Measurements from ENCODE around the gene PARN. TPM values are rescaled to one million over a fixed set of nuclear protein-coding genes. Genes with fewer than 3 reads are reported as not detected.

The PARN gene
- total RNA-seq, 3 donors from 2014 or later (not counting 1 experiment from before 2014, with no cell fraction given) = 44.3 to 57.4 (median 45.1) TPM

DNA sequence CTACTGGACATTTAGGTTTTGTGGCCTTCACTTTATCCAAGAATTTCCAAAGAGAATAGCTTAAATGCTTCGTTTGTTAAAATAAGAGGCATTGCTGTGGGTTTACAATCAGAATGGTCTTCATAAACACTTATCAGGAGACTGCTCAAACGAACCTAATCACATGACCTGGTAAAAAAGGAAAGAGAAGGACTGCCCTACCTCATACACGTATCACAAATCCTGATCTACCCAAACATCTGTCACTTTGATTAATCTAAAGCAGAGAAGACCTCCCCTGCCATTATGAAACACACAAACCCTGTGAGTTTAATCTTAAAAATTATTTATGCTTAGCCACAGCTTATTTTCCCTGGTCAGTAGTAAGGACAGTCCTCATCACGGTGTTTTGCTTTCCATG lies 76.6 kb downstream of the PARN start:
- Histone ChIP-seq H3K27ac (ENCODE audit: low read length) (no peak overlapping the region), H3K27me3 (ENCODE audit: control insufficient read depth, insufficient read depth, low read length) (no peaks in the 10 kb centered on the region), H3K36me3 (ENCODE audit: control insufficient read depth, insufficient read depth, low read length) (peaks cover 31% of the 10 kb centered on the region), H3K4me3 (ENCODE audit: low read length) (no peak overlapping the region), H3K9me3 (ENCODE audit: control insufficient read depth, insufficient read depth, low read length) (no peaks in the 10 kb centered on the region), H3K4me1 (ENCODE audit: control insufficient read depth, insufficient read depth, low read length) (no peaks in the 10 kb centered on the region)
- peaks cover 14 to 15% of the 10 kb centered on the region in 2 donors for H3K4me1 Mint-ChIP-seq
- no peak for DNase-seq
- WGBS (ENCODE audit: insufficient coverage) = 67% methylated on average over 3 of the region's 4 CpGs
- no peak for TF ChIP-seq CTCF (IDR thresholded peaks at IDR 0.05)
- no peak overlapping the region for H3K27ac Mint-ChIP-seq
- ATAC-seq = no peak
- no peaks in the 10 kb centered on the region for H3K27me3 Mint-ChIP-seq (ENCODE audit: low read depth in 2 of 2)
- intact Hi-C loops (cut with micrococcal nuclease) = no loop called here
- peaks cover 10% of the 10 kb centered on the region for H3K36me3 Mint-ChIP-seq
- H3K9me3 Mint-ChIP-seq = no peaks in the 10 kb centered on the region
- H3K4me3 Mint-ChIP-seq = no peak overlapping the region

DNA sequence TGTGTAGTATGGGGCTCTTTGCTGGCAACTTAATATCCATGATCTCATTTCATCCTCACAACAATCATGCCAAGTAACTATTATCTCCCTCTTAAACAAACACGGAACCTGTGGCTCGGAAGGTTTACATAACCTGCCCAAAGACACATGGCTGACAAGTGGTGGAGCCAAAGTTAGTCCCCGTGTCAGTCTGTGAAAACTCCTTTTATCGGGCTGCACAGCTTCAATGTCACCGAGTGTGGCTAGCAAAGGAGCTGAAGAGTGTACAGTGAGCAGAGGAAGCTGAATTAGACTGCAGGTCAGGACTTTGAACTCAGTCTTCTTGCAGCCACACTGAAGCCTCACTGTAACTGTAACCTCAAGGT lies 80.3 kb downstream of the PARN start:
- Mint-ChIP-seq H3K27me3 (ENCODE audit: low read depth in 2 of 2) (no peaks in the 10 kb centered on the region), H3K27ac (peak overlapping the region in 1 of 2 donors; percentile 24), H3K36me3 (peaks cover 10% of the 10 kb centered on the region), H3K4me3 (no peak overlapping the region), H3K4me1 (peaks cover 14 to 15% of the 10 kb centered on the region in 2 donors), H3K9me3 (no peaks in the 10 kb centered on the region)
- no peaks in the 10 kb centered on the region for H3K9me3 ChIP-seq (ENCODE audit: control insufficient read depth, insufficient read depth, low read length)
- H3K27ac ChIP-seq (ENCODE audit: low read length) = no peak overlapping the region
- no peaks in the 10 kb centered on the region for H3K27me3 ChIP-seq (ENCODE audit: control insufficient read depth, insufficient read depth, low read length)
- H3K4me3 ChIP-seq (ENCODE audit: low read length) = no peak overlapping the region
- no peak for TF ChIP-seq CTCF (IDR thresholded peaks at IDR 0.05)
- 95% methylated on average over 5 of the region's 5 CpGs for WGBS (ENCODE audit: insufficient coverage)
- intact Hi-C loops (cut with micrococcal nuclease) = loop anchor here (10.0 kb wide), 1 partner anchor 55 kb away; no protein-coding TSS in a partner anchor
- peaks cover 25% of the 10 kb centered on the region for H3K36me3 ChIP-seq (ENCODE audit: control insufficient read depth, insufficient read depth, low read length)
- ATAC-seq (no peak), DNase-seq (no peak)
- H3K4me1 ChIP-seq (ENCODE audit: control insufficient read depth, insufficient read depth, low read length) = no peaks in the 10 kb centered on the region

GRCh38 chr16:14548933-14549788 lies 80.9 kb downstream of the PARN start:
- H3K27me3 Mint-ChIP-seq (ENCODE audit: low read depth in 2 of 2) = no peaks in the 10 kb centered on the region
- no peaks in the 10 kb centered on the region for H3K9me3 ChIP-seq (ENCODE audit: control insufficient read depth, insufficient read depth, low read length)
- H3K36me3 ChIP-seq (ENCODE audit: control insufficient read depth, insufficient read depth, low read length) = peaks cover 24% of the 10 kb centered on the region
- WGBS (ENCODE audit: insufficient coverage) = 100% methylated on average over 1 of the region's 3 CpGs
- no peak for DNase-seq
- ATAC-seq = no peak
- intact Hi-C loops (cut with micrococcal nuclease) = loop anchor here (10.0 kb wide), 1 partner anchor 54 kb away; no protein-coding TSS in a partner anchor
- no peaks in the 10 kb centered on the region for H3K4me1 ChIP-seq (ENCODE audit: control insufficient read depth, insufficient read depth, low read length)
- no peak for TF ChIP-seq CTCF (IDR thresholded peaks at IDR 0.05)
- H3K27me3 ChIP-seq (ENCODE audit: control insufficient read depth, insufficient read depth, low read length) = no peaks in the 10 kb centered on the region
- no peak overlapping the region for H3K27ac ChIP-seq (ENCODE audit: low read length)
- no peak overlapping the region for H3K4me3 ChIP-seq (ENCODE audit: low read length)
- peaks cover 10% of the 10 kb centered on the region for H3K36me3 Mint-ChIP-seq
- no peak overlapping the region for H3K4me3 Mint-ChIP-seq
- H3K27ac Mint-ChIP-seq = no peak overlapping the region
- peaks cover 14 to 15% of the 10 kb centered on the region in 2 donors for H3K4me1 Mint-ChIP-seq
- no peaks in the 10 kb centered on the region for H3K9me3 Mint-ChIP-seq

Data from natural killer cell (primary cell).